Epithelial cell of esophagus (primary cell): Measurements from ENCODE around the gene RNU5B-1.

ENCODE experiments used
- DNase-seq: peaks from one replicate; pipeline ENCODE4 v3.0.0; 2010; ENCODE audit warnings: low read depth
- H3K4me3 ChIP-seq: 2 replicates; pipeline ENCODE4 v1.5.1; 2011; ENCODE audit warnings: mild to moderate bottlenecking, low read length, control low read depth
- TF ChIP-seq, protein P1 (sequence below): IDR thresholded peaks from 2 replicates; pipeline ENCODE4 v1.5.1; 2011; ENCODE audit warnings: low read depth, mild to moderate bottlenecking, low read length, control low read depth, inconsistent platforms; ENCODE audit not compliant: insufficient read depth; ENCODE audit errors: missing control alignments

RNU5B-1 gene

DNA sequence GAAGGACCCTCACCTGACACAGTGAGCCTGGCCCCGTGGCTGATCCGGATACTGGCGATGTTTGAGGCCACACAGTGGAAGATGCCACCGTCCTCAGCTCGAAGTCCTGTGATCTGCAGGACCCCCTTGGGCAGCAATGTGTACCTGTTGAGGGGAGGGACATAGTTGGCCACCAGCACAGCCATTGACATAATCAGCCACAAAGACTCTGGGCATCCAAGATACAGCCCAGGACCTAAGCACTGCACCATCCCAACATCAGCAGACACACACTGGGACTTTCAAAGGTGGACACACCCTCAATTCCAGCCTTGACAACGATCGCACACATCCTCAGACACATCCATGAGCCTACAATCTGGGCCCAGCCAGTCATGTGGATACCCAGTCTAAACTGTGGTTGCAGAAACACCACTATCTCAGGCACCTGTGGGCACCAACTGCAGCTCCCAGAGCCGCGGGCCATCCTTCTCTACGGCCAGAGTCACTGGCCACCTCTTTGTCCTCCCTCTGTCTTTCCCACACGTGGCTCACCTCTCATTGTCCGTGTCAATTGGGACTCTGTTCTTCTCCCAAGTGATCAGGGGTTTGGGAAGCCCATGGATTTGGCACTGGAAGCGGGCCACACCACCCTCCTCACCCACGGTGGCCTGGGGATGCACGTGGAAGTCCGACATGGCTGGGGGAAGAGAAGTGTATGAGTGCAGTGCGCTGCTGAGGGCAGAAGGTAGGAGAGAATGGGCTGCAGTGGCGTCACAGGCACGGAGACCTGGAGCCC is 31.0 kb downstream of the RNU5B-1 start:
- DNase-seq: no peak

DNA sequence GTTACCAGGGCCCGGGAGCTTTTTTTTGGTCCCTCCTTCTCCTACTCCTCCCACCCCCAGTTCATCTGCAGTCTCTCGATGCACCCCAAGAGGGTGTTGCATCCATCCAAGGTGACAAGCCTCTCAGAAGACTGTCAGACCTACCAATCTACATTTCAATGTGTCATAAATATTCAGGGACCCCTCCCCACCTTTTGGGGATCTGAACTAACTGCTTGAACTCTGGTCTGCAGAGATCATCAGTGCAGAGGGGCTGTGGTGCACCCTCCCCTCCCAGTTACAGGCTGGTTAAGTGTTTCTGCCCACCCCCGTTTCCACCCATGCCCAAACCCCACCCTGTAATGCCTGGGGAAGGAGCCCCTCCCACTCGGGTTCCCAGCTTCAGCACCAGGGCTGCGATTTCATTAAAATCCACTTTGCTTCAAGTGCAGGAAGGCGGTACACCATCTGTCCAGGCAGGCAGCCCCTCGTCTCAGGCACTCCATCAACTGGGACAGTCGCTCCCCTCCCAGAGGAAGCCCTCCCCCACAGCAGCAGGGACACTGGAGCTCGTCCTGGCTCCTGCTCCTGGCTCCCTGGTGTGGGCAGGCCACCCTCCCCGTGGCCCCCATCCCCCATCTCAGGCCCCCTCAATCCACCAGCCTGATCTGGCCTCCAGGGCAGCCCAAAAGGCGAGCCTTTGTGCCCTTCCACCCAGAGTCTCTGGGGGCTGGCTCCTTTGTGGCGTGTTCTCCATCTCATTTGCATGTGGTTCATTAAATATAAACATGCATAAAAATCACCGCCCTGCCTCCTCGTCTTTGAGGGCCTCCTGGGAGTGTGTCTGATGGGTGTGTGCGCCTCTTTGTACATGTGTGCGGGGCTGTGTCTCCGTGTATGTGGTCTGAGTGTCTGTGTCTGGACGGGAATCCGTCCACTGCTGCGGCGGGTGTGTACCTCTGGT is 32.3 kb downstream of the RNU5B-1 start:
- no peak overlapping the region for H3K4me3 ChIP-seq
- TF ChIP-seq, protein P1, sequence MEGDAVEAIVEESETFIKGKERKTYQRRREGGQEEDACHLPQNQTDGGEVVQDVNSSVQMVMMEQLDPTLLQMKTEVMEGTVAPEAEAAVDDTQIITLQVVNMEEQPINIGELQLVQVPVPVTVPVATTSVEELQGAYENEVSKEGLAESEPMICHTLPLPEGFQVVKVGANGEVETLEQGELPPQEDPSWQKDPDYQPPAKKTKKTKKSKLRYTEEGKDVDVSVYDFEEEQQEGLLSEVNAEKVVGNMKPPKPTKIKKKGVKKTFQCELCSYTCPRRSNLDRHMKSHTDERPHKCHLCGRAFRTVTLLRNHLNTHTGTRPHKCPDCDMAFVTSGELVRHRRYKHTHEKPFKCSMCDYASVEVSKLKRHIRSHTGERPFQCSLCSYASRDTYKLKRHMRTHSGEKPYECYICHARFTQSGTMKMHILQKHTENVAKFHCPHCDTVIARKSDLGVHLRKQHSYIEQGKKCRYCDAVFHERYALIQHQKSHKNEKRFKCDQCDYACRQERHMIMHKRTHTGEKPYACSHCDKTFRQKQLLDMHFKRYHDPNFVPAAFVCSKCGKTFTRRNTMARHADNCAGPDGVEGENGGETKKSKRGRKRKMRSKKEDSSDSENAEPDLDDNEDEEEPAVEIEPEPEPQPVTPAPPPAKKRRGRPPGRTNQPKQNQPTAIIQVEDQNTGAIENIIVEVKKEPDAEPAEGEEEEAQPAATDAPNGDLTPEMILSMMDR: no peak
- DNase-seq: no peak

More for the DNA sequence above, 31.0 kb downstream of the RNU5B-1 start:
- no peak overlapping the region for H3K4me3 ChIP-seq
- TF ChIP-seq, protein P1: no peak

DNA sequence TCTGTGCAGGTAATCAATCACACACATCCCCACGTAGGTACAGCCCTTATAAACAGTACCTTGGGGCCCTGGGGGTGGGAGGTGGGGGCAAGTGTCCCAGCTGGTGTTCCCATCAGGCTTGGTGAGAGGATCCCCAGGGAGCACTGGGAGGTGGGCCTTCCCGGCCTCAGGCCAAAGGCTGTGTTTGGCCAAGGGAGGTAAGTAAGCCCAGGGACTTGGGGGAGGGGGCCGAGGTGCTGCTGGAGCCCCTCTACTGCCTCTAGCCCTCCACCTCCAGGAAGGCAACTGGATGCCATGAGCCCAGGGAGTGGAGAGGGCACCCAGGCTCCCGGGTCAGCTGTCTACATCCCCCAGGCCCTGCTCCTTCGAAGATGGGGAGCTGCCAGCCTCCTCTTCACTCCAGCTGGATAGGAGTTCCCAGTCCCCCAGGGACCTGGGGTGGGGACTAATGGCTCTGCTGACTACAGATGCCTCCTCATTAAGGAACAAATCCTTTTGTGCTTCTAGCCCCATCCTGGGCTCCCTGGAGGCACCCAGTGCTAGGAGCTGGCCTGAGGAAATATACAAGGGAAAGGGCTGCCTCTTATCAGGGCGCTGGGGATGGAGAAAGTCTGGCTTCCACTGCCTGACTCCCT is 33.1 kb downstream of the RNU5B-1 start:
- no peak for DNase-seq
- no peak overlapping the region for H3K4me3 ChIP-seq
- TF ChIP-seq, protein P1: no peak

DNA sequence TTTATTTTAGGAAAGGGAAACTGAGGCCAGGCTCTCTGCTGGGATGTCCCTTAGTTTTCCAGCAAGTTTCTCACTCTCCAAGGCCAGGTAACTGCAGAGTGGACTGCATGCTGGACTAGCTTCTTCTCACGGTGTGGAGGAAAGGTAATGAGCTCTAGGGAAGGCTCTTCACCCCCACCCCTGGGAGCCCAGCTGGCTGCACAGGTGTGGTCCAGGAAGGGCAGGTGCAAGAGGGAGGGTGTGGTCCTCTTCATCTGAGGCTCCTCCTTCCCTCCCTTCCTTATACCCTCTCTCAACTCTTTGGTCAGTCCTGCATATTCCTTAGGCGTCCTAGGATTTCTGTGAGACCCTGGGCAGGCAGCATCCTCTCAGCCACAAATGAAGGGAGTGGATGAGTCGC is 33.9 kb downstream of the RNU5B-1 start:
- H3K4me3 ChIP-seq: no peak overlapping the region
- no peak for DNase-seq
- TF ChIP-seq, protein P1: no peak

DNA sequence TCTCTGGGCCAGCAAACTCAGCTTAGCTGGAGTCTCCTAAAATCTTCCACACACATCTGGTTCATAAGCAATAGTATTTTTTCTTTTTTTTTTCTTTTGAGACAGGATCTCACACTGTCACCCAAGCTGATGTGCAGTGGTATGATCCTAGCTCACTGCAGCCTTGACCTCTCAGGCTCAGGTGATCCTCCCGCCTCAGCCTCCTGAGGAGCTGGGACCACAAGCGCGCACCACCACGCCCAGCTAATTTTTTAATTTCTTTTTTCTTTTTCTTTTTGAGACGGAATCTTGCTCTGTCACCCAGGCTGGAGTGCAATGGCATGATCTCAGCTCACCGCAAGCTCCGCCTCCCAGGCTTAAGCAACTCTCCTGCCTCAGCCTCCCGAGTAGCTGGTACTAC is 34.3 kb downstream of the RNU5B-1 start:
- H3K4me3 ChIP-seq: no peak overlapping the region
- DNase-seq: no peak
- TF ChIP-seq, protein P1: no peak

DNA sequence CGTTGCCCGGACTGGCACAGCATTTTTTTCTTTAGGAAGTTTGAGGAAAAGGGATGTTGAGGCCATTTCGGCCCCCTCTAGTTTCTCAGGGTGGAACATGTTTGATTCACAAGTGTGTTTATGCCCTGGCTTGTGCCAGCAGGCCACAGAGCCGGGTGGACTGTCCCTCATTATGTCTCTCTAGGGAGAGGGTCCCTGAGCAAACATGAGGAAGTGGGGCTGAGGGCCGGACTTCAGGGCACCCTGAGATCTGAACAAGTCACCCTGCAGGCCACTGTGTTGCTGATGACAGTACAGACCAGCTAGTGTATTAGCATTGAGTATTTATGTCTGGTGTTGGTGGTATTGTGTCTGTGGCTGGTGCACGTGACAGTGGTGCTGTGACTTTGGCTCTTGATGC is 34.9 kb downstream of the RNU5B-1 start:
- DNase-seq: no peak
- TF ChIP-seq, protein P1: no peak

More for the DNA sequence above, 34.9 kb downstream of the RNU5B-1 start:
- H3K4me3 ChIP-seq: no peak overlapping the region
